ENCODE results near the gene KIF16B.

GRCh38 chr20:16616317-16616716 lies 43.1 kb upstream of the KIF16B start:
- TF ChIP-seq EZH2 (IDR thresholded peaks at IDR 0.05; ENCODE audit: insufficient read depth, low read length): no peak
- TF ChIP-seq, protein P1, sequence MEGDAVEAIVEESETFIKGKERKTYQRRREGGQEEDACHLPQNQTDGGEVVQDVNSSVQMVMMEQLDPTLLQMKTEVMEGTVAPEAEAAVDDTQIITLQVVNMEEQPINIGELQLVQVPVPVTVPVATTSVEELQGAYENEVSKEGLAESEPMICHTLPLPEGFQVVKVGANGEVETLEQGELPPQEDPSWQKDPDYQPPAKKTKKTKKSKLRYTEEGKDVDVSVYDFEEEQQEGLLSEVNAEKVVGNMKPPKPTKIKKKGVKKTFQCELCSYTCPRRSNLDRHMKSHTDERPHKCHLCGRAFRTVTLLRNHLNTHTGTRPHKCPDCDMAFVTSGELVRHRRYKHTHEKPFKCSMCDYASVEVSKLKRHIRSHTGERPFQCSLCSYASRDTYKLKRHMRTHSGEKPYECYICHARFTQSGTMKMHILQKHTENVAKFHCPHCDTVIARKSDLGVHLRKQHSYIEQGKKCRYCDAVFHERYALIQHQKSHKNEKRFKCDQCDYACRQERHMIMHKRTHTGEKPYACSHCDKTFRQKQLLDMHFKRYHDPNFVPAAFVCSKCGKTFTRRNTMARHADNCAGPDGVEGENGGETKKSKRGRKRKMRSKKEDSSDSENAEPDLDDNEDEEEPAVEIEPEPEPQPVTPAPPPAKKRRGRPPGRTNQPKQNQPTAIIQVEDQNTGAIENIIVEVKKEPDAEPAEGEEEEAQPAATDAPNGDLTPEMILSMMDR (IDR thresholded peaks at IDR 0.05; ENCODE audit: insufficient read depth, low read depth, low read length): no peak

Measured in astrocyte (in vitro differentiated cells and primary cell).